Daoy (cell line): ENCODE results near the gene GPRC5C. TPM values are rescaled to one million over a fixed set of nuclear protein-coding genes. Genes with fewer than 3 reads are reported as not detected.
"Not testable (repeated sequence)": the region's sequence is repeated elsewhere in the genome, so short reads cannot be mapped to it uniquely, and the experiment has no call there.

Source experiments
- DNase-seq: peaks from one replicate; pipeline ENCODE4 v3.0.0-alpha.2; 2015; ENCODE audit warnings: low read depth
- total RNA-seq: library from RNA; depleted of rRNA; stranded (reverse); fragments of >200 nt; shearing (Covaris generic); gene quantifications from 2 replicates; pipeline ENCODE4 v1.2.3, GENCODE V29; 2014; rRNA removed

Gene GPRC5C
- 39.3 and 53.5 TPM in 2 replicates for total RNA-seq

DNA sequence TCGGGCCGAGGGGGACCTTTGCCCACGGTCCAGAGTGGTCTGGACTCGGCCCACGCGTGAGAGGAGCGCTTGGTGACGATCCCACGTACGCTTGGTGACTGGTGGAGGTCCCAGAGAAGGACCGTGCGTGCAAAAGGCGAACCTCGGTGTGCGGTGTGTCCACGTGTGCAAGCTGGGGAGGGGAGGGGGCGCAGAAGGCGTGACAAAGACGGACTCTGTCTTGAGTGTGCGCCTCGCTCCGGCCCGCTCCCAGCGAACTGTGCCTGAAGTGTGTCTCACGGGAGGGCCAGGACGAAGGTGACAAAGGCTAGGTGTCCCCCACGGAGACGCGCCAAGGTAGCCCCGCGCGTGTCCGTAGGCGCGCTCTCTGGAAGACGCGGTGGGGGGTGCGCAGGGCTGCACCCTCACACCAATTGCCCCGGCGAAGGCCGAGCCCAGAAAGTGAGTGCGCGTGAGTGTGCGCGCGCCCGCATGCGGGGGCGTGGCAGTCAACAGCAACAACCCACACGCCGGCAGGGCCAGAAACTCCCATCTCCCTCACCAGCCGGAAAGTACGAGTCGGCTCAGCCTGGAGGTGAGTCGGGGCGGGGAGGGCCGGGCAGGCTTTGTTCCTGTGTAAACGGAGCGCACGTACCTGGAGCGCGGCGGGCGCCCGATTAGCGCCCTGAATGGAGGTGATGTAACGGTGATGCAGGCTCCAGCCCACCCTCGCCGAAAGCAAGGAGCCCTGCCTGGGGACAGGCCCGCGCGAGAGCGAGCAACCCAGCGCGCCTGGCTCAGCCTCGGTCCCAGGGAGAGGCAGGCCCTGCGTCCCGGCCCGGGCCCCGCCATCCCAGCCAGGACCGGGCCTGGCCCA lies at the start of gene GPRC5C:
GPRC5C (plus strand) TSS at position 521 of the 856 bp plus-strand sequence. CDS start 7,689 bp downstream, outside the sequence.
- DNase-seq: peak; percentile 92

- no peak for DNase-seq
Observed at GRCh38 chr17:74383141-74383540, 48.7 kb upstream of the GPRC5C start.

GRCh38 chr17:74385201-74385600 lies 46.7 kb upstream of the GPRC5C start:
- no peak for DNase-seq

- DNase-seq: peak; percentile 25
Observed at GRCh38 chr17:74386386-74386785, 45.5 kb upstream of the GPRC5C start.

GRCh38 chr17:74387365-74388218 lies 44.3 kb upstream of the GPRC5C start:
- DNase-seq: no peak

- DNase-seq: no peak
Observed at GRCh38 chr17:74389084-74389753, 42.7 kb upstream of the GPRC5C start.

DNA sequence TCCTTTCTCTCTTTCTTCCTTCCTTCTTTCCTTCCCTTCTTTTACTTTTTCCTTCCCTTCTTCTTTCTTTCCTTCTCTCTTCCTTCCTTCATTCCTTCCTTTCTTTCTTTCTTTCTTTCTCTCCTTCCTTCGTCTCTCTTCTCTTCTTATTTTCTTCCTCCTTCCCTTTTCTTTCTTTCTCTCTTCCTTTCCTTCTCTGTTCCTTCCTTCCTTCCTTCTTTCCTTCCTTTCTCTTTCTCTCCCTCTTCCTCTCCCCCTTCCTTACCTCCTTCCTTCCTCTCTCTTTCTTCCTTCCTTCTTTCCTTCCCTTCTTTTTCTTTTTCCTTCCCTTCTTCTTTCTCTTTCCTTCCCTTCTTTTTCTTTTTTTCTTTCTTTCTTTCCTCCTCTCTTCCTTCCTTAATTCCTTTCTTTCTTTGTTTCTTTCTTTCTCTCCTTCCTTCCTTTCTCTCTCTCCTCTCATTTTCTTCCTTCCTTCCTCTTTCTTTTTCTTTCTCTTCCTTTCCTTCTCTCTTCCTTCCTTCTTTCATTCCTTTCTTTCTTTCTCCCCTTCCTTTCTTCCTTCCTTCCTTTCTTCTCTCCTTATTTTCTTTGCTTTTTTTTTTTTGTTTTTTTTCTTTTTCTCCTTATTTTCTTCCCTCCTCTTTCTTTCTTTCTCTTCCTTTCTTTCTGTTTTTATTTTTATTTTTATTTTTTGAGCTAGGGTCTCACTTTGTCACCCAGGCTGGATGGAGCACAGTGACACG lies 41.8 kb upstream of the GPRC5C start:
- DNase-seq: no peak

GRCh38 chr17:74390680-74391653 lies 40.9 kb upstream of the GPRC5C start:
- DNase-seq: no peak

DNA sequence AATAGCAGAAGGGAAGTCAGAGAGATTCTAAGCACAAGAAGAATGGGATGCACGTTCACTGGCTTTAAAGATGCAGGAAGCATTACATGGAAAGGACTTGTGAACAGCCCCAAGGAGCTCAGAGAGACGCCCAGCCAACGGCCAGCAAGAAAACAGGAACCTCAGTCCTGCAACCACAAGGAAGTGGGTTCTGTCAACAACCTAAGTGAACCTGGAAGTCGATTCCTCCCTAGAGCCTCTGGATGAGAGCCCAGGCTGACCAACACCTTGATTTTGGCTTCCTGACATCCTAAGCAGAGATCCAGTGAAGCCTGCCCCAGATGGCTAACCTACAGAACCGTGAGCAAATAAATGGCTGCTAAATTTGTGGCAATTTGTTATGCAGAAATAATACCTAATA lies 40.1 kb upstream of the GPRC5C start:
- DNase-seq: no peak

- DNase-seq: no peak
Observed at GRCh38 chr17:74392848-74393247, 39.0 kb upstream of the GPRC5C start.

DNA sequence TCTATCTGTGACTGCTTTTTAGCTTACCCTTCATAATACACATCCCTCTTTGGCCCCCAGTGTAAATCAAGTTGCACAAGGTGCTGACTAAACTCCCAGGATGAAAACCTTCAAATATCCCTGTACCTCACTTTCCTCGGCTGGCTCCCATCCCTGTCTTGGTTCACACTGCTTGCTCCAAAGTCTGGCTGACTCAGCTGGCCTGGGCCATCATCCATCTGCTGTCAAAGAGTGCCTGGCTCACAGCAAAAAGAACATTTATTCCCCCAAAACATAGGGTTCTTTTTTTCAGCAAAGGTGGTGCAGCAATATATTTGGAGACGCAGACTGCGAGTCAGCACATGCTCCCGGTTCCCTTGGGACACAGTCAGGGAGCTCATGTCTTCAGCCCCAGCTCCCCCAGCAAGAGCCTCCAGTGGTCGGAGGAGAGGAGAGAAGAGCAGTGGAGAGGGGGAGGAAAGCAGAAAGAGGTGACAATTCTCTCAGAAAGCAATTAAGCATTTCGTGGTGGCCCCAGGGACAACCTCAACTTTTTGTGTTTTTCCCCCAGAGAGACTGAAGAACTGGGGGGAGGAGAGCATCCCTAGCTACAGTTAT lies 38.4 kb upstream of the GPRC5C start:
- no peak for DNase-seq

DNA sequence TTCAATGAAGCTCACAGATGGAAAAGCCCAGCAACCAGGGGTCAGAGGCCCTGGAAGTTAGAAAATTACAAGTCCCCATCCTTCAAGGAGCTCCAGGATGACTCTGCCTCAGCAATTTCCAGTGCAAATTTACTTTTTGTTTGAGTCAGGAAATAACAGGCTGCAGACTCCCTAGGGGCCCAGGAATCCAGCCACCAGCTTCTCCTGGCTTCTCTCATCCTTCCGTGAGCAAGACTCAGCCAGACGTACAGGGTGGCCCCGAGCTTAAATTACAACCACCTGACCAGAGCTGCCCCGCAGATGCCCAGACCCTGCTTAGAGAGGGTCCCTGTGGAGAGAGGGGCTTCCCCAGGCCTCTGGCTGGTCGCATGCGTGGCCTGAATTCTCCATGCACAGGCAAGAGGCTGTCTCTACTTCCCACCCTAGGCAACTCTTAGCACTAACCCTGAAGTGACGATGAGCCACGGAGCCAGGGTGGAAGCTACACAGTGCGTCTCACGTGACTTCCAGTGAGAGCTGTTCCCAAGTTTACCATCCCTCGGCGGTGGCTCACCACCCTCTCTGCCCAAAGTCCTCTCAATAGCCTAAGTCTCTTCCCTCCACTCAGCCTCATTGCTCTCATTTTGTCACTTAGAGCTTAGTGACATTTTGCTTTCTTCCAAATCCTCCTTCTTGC lies 37.5 kb upstream of the GPRC5C start:
- DNase-seq: no peak

- peak; percentile 35 for DNase-seq
Observed at GRCh38 chr17:74394977-74395376, 36.9 kb upstream of the GPRC5C start.

DNA sequence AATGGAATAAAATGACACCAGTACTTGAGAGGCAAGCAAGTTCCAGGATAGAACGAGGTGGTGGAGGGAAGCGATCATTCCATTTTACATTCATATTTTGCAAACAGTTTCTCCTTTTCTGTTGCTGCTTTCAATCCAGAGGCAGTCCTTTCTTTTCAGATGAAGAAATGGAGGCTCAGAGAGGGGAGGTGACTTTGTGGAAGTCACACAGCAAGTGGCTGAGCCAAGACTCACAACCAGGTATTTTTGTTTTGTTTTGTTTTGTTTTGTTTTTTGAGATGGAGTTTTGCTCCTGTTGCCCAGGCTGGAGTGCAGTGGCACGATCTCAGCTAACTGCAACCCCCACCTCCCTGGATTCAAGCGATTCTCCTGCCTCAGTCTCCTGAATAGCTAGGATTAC lies 35.3 kb upstream of the GPRC5C start:
- DNase-seq: no peak

DNA sequence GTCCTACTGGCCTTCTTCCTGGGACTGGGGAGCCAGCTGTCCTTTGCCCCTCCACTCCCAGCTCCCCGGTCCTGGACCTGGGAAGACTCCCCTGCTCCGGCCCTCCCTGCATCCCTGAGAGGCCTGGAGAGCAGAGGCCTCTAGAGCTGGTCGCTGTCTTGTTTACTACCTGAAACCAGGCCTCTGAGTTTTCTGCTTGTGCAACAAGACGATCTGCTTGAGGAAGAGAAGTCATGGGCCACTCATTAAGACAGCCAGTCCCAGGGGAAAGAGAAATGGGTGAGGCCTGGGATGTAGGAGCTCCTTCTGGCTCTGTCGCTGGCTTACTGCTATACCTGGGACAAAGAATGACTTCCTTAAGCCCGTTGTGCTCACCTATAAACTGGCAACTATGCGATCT lies 29.8 kb upstream of the GPRC5C start:
- no peak for DNase-seq

- DNase-seq: no peak
Observed at GRCh38 chr17:74403512-74404137, 28.3 kb upstream of the GPRC5C start.

DNA sequence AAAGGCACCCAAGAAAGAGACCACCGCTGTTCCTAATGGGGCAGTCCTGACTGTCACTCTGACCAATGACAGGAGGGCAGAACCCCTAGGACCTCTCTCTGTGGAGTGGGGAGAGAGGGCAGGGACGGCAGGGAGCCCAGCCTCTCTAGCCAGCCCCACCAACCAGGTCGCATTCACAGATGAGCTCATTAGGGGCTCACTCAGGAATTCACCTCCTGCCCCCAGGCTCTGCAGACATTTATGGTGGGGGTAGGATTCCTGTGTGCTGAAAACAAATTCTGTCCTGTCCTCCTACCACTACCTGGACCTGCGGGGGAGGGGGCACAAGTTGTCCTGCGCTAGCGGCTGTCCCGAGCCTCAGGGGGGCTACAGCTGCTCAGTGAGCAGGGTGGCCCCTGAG lies 27.7 kb upstream of the GPRC5C start:
- DNase-seq: no peak

DNA sequence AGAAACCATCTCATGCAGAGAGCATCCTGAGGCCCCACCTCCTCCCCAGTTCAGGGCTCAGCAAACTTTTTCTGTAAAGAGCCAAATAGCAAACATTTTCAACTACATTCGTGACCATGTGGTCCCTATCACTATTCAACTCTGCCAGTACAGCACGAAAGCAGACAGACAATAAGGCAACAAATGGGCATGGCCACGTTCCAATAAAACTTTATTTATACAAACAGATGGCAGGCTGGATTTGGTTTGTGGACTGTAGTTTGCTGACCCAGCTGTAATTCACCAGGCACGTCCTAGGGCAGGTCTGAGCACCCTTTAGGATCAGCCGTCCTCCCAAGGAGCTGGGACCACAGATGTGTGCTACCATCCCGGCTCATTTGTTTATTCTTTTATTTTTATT lies 27.1 kb upstream of the GPRC5C start:
- no peak for DNase-seq

DNA sequence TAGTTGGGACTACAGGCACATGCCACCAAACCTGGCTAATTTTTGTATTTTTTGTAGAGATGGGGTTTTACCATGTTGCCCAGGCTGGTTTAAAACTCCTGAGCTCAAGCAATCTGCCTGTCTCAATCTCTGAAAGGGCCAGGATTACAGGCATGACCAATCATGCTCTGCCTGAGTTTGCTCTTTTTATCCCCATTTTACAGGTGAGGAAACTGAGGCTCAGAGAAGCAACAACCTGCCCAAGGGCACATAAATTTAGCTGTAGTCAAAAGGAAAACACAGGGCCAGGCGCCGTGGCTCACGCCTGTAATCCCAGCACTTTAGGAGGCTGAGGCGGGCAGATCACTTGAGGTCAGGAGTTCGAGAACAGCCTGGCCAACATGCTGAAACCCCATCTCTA lies 26.6 kb upstream of the GPRC5C start:
- not testable (repeated sequence) for DNase-seq
